ENCODE results near the gene SSR3.

Gene SSR3

GRCh38 chr3:156491192-156491591, 63.7 kb downstream of the SSR3 start:
- no peak for DNase-seq (ENCODE audit: low read depth, low spot score)

All from ELF-1 (cell line).